ENCODE data around the gene PBX1. TPM values are rescaled to one million over a fixed set of nuclear protein-coding genes. Genes with fewer than 3 reads are reported as not detected.

PBX1 gene
- polyA plus RNA-seq, 1 donor (not counting 4 experiments of a cell fraction or from before 2014, with no cell fraction given) = 2.2 TPM

DNA sequence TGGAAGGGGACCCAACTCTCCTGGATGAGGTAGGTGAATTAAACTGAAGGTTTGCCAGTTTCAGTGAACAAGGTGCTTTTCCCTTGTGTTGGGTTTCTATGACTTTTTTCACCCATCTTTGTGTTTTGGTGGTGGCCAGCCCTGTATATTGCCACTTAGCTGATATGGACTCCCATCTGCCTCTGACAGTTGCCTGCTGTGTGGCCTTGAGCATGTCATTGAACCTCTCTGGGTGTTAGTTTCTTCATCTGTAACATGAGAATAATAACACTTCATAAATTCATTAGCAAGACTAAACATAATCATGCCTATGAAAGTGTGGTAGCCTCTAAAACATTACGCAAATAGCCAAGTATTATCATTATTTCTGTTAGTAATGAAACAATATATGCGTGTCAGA is 141.7 kb downstream of the PBX1 start:
- TF ChIP-seq EZH2 (IDR thresholded peaks at IDR 0.05; ENCODE audit: low read length) = no peak
- TF ChIP-seq, protein P1, sequence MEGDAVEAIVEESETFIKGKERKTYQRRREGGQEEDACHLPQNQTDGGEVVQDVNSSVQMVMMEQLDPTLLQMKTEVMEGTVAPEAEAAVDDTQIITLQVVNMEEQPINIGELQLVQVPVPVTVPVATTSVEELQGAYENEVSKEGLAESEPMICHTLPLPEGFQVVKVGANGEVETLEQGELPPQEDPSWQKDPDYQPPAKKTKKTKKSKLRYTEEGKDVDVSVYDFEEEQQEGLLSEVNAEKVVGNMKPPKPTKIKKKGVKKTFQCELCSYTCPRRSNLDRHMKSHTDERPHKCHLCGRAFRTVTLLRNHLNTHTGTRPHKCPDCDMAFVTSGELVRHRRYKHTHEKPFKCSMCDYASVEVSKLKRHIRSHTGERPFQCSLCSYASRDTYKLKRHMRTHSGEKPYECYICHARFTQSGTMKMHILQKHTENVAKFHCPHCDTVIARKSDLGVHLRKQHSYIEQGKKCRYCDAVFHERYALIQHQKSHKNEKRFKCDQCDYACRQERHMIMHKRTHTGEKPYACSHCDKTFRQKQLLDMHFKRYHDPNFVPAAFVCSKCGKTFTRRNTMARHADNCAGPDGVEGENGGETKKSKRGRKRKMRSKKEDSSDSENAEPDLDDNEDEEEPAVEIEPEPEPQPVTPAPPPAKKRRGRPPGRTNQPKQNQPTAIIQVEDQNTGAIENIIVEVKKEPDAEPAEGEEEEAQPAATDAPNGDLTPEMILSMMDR (optimal IDR thresholded peaks at IDR 0.05 in 1 of 3, IDR thresholded peaks at IDR 0.05 in 1 of 3, conservative IDR thresholded peaks at IDR 0.05 in 1 of 3; ENCODE audit: extremely low read depth in 1 of 3, insufficient read depth in 2 of 3, low read length in 3 of 3) = no peak
- H3K79me2 ChIP-seq (ENCODE audit: control insufficient read depth, insufficient read depth, low read length) = no peaks in the 10 kb centered on the region
- peak overlapping the region; percentile 65 for H2AFZ ChIP-seq (ENCODE audit: control insufficient read depth, low read length)
- no peak overlapping the region for H3K27ac ChIP-seq (ENCODE audit: control insufficient read depth, insufficient read depth, low read length)
- H4K20me1 ChIP-seq (ENCODE audit: control insufficient read depth, extremely low read depth, insufficient read depth, low read length) = no peaks in the 10 kb centered on the region
- H3K4me1 ChIP-seq (ENCODE audit: control insufficient read depth, extremely low read depth, insufficient read depth, low read length) = peaks cover 36% of the 10 kb centered on the region
- no peak for FAIRE-seq
- peak overlapping the region; percentile 63 for H3K4me2 ChIP-seq (ENCODE audit: control insufficient read depth, extremely low read depth, insufficient read depth, low read depth, low read length)
- H3K9me1 ChIP-seq (ENCODE audit: control insufficient read depth, extremely low read depth, insufficient read depth, low read length) = no peaks in the 10 kb centered on the region
- no peaks in the 10 kb centered on the region for H3K36me3 ChIP-seq (ENCODE audit: control insufficient read depth in 2 of 2, extremely low read depth in 1 of 2, insufficient read depth in 2 of 2, low read length in 2 of 2)
- H3K9me3 ChIP-seq (ENCODE audit: control insufficient read depth, low read depth, low read length) = no peaks in the 10 kb centered on the region
- no peak overlapping the region for H3K9ac ChIP-seq (ENCODE audit: control insufficient read depth, extremely low read depth, insufficient read depth, low read length)
- DNase-seq (ENCODE audit: low read depth, low spot score) = no peak
- H3K27me3 ChIP-seq (ENCODE audit: control insufficient read depth, extremely low read depth, insufficient read depth, low read length) = no peaks in the 10 kb centered on the region
- H3K4me3 ChIP-seq (ENCODE audit: control insufficient read depth in 2 of 3, extremely low read depth in 1 of 3, insufficient read depth in 2 of 3, low read depth in 1 of 3, low read length in 3 of 3) = no peak overlapping the region
- dilution Hi-C loops (cut with MboI; ENCODE audit: extremely low pct_ligation_motif_present, low sequenced_read_pairs) = no loop called here

DNA sequence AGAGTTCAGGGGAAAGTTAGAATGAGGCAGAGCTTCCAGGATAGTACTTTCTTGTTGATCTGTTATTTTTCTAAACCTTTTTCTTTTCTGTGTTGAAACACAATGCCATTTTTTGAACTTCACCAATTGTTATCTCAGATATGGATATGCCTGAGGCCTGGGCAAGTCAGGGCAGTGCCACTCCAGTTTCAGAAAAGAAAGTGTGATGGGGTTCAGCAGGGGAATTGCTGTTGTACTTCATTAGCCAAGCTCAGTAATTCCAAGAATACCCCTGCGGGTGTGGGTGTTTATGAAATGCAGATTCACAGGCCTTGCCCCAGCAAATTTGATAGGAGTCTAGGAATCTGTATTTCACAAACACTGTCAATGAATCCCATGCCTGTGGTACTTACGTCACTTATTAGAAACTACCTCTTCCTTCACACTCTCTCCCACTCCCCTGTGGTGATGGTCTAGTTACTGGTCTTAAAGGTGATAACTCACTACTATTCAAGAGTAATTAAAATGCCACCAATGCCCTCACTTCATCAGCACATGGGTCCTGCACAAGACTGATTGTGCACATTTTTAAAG is 142.3 kb downstream of the PBX1 start:
- H3K9me3 ChIP-seq (ENCODE audit: control insufficient read depth, low read depth, low read length) = no peaks in the 10 kb centered on the region
- peak overlapping the region; percentile 57 for H2AFZ ChIP-seq (ENCODE audit: control insufficient read depth, low read length)
- H3K27me3 ChIP-seq (ENCODE audit: control insufficient read depth, extremely low read depth, insufficient read depth, low read length) = no peaks in the 10 kb centered on the region
- H4K20me1 ChIP-seq (ENCODE audit: control insufficient read depth, extremely low read depth, insufficient read depth, low read length) = no peaks in the 10 kb centered on the region
- FAIRE-seq = peak; percentile 87
- peak overlapping the region; percentile 63 for H3K4me2 ChIP-seq (ENCODE audit: control insufficient read depth, extremely low read depth, insufficient read depth, low read depth, low read length)
- dilution Hi-C loops (cut with MboI; ENCODE audit: extremely low pct_ligation_motif_present, low sequenced_read_pairs) = no loop called here
- no peak overlapping the region for H3K9ac ChIP-seq (ENCODE audit: control insufficient read depth, extremely low read depth, insufficient read depth, low read length)
- peak overlapping the region in 1 of 3 experiments; percentile 7 for H3K4me3 ChIP-seq (ENCODE audit: control insufficient read depth in 2 of 3, extremely low read depth in 1 of 3, insufficient read depth in 2 of 3, low read depth in 1 of 3, low read length in 3 of 3)
- no peaks in the 10 kb centered on the region for H3K36me3 ChIP-seq (ENCODE audit: control insufficient read depth in 2 of 2, extremely low read depth in 1 of 2, insufficient read depth in 2 of 2, low read length in 2 of 2)
- peaks cover 30% of the 10 kb centered on the region for H3K4me1 ChIP-seq (ENCODE audit: control insufficient read depth, extremely low read depth, insufficient read depth, low read length)
- DNase-seq (ENCODE audit: low read depth, low spot score) = no peak
- TF ChIP-seq EZH2 (IDR thresholded peaks at IDR 0.05; ENCODE audit: low read length) = no peak
- TF ChIP-seq, protein P1 (optimal IDR thresholded peaks at IDR 0.05 in 1 of 3, IDR thresholded peaks at IDR 0.05 in 1 of 3, conservative IDR thresholded peaks at IDR 0.05 in 1 of 3; ENCODE audit: extremely low read depth in 1 of 3, insufficient read depth in 2 of 3, low read length in 3 of 3) = no peak
- no peaks in the 10 kb centered on the region for H3K79me2 ChIP-seq (ENCODE audit: control insufficient read depth, insufficient read depth, low read length)
- H3K27ac ChIP-seq (ENCODE audit: control insufficient read depth, insufficient read depth, low read length) = no peak overlapping the region
- no peaks in the 10 kb centered on the region for H3K9me1 ChIP-seq (ENCODE audit: control insufficient read depth, extremely low read depth, insufficient read depth, low read length)
